ENCODE data around the gene SRSF8.

Gene SRSF8

DNA sequence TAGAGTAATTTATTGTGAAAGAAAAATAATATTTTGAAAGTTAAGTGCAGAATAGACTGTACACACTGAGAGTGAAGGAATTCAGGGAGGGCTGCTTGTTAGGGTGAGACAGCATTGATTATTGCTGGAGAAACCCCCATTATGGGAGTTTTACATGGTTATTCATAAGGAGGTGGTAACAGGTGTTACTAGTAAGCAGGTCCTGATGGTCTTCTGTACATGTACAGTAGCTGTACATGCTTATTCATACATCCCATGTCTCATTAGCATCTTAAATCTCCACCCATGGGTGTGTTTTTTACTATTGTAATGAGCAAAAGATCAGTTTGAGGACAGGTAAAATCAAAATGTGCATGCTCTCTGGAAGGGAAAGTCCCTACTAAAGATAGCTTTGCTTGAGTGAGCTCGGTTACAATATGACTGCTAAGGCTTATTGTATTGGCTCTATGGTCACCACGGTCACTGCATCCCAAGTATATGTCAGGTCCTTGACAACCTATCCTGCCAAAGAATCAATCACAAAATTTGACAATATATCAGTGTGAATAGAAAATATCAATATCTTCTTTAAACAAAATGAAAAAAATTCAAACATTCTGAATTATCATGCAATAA is 11.3 kb upstream of the SRSF8 start:
- no peaks in the 10 kb centered on the region for H3K36me3 Mint-ChIP-seq
- no peaks in the 10 kb centered on the region for H3K4me1 Mint-ChIP-seq (ENCODE audit: low read depth)
- H3K27me3 Mint-ChIP-seq: peaks cover 24% of the 10 kb centered on the region
- no peak overlapping the region for H3K27ac Mint-ChIP-seq
- no peak overlapping the region for H3K4me3 Mint-ChIP-seq
- H3K9me3 Mint-ChIP-seq (ENCODE audit: low read depth): no peaks in the 10 kb centered on the region

DNA sequence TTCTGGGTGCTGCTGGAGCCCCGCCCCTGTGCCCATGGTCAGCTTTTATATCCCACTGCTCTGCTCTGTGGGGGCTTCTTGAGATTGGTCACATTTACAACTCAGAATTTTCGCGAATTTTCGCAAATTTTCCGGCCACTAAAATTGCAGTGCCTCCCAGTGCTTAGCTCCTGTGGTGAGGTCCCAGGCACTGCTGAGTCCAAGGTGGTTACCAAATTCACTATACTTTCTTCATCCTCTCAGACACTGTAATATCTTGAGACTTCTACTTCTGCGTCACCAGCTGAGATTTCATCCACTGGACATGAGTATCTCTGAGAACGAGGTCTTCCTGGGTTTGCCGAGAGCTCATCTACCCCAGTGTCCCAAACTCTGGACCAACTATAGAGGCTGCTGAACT is 8.8 kb upstream of the SRSF8 start:
- Mint-ChIP-seq H3K27ac (no peak overlapping the region), H3K4me1 (ENCODE audit: low read depth) (no peaks in the 10 kb centered on the region), H3K4me3 (no peak overlapping the region), H3K9me3 (ENCODE audit: low read depth) (no peaks in the 10 kb centered on the region), H3K36me3 (no peaks in the 10 kb centered on the region), H3K27me3 (peaks cover 17% of the 10 kb centered on the region)

DNA sequence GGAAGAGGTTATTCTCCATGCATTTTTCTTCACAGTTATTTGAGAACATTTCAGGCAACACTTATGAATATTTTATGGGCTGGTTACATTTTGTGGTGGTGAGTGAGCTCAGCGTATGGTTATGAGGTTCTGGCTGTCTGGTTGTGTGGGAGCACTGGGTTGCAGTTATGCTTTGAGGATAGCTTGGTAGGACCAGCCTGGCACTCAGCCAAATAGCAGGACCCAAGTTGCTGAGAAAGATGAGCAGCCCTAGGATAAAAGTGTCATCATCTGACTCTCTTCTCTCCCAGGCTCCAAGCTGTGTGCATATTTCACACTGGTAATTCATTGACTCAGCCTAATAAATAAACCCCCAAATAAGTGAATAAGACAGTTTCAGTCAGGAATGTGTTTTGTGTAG is 8.1 kb upstream of the SRSF8 start:
- H3K36me3 Mint-ChIP-seq: no peaks in the 10 kb centered on the region
- H3K9me3 Mint-ChIP-seq (ENCODE audit: low read depth): no peaks in the 10 kb centered on the region
- H3K27ac Mint-ChIP-seq: no peak overlapping the region
- H3K4me3 Mint-ChIP-seq: no peak overlapping the region
- no peaks in the 10 kb centered on the region for H3K4me1 Mint-ChIP-seq (ENCODE audit: low read depth)
- peaks cover 12% of the 10 kb centered on the region for H3K27me3 Mint-ChIP-seq

DNA sequence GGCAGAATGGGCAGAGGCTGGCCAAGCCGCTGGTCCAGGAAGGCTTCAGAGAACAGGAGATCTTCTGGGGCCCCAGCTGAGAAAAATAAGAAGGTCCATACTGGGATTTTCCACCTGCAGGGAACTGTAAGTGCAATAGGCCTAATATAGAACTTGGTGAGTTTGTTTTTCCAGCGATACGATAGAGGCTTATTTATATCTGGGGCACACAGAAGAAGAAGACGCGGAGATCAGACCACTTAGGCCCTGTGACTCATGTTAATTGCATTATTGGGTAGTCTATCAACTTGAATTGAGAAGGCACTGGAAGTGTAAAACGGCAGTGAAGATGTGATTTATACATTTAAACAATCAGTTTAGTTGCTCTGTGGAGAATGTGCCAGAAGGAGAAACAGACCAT is 7.7 kb upstream of the SRSF8 start:
- no peak overlapping the region for H3K4me3 Mint-ChIP-seq
- H3K36me3 Mint-ChIP-seq: no peaks in the 10 kb centered on the region
- no peak overlapping the region for H3K27ac Mint-ChIP-seq
- H3K4me1 Mint-ChIP-seq (ENCODE audit: low read depth): no peaks in the 10 kb centered on the region
- no peaks in the 10 kb centered on the region for H3K9me3 Mint-ChIP-seq (ENCODE audit: low read depth)
- H3K27me3 Mint-ChIP-seq: peaks cover 8% of the 10 kb centered on the region

DNA sequence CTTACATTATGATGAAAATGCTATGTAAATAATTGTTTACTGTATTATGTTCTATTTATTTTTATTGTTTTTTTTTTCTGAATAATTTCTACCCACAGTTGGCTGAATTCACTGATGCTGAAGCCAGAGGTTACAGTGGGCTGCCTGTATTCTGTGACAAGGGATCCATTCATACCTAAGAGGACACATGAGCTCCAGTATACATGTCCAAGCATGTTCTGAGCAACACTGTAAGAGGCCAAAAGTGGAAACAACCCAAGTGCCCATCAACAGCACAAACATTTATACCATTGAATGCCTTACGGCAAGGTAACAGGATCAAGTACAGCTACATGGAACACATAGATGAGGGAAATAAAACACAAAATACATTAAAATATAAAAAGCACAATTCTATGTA is 1.4 kb upstream of the SRSF8 start:
- Mint-ChIP-seq H3K27me3 (no peaks in the 10 kb centered on the region), H3K9me3 (ENCODE audit: low read depth) (no peaks in the 10 kb centered on the region), H3K4me1 (ENCODE audit: low read depth) (peaks cover 13% of the 10 kb centered on the region), H3K27ac (no peak overlapping the region), H3K4me3 (no peak overlapping the region), H3K36me3 (peaks cover 2% of the 10 kb centered on the region)

DNA sequence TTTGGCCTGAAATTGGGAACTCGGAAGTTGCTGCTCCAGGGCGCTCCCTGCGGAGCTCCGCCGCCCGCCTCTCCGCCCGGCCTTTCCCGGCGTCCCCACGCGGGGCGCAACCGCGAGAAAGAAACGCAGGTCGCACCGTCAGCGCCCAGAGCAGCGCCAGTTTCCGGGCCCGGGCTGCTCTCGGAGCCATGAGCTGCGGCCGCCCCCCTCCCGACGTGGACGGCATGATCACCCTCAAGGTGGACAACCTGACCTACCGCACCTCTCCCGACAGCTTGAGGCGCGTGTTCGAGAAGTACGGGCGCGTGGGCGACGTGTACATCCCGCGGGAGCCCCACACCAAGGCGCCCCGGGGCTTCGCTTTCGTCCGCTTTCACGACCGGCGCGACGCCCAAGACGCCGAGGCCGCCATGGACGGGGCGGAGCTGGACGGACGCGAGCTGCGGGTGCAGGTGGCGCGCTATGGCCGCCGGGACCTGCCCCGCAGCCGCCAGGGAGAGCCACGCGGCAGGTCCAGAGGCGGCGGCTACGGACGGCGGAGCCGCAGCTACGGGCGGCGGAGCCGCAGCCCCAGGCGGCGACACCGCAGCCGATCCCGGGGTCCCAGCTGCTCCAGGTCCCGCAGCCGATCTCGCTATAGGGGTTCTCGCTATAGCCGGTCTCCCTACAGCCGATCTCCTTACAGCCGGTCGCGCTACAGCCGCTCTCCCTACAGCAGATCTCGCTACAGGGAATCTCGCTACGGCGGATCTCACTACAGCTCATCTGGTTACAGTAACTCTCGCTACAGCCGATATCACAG is 521 bp downstream of the SRSF8 start:
- Mint-ChIP-seq H3K36me3 (peaks cover 2% of the 10 kb centered on the region), H3K27me3 (no peaks in the 10 kb centered on the region), H3K9me3 (ENCODE audit: low read depth) (no peaks in the 10 kb centered on the region), H3K27ac (peak overlapping the region; percentile 98), H3K4me1 (ENCODE audit: low read depth) (peaks cover 27% of the 10 kb centered on the region), H3K4me3 (peak overlapping the region; percentile 98)

DNA sequence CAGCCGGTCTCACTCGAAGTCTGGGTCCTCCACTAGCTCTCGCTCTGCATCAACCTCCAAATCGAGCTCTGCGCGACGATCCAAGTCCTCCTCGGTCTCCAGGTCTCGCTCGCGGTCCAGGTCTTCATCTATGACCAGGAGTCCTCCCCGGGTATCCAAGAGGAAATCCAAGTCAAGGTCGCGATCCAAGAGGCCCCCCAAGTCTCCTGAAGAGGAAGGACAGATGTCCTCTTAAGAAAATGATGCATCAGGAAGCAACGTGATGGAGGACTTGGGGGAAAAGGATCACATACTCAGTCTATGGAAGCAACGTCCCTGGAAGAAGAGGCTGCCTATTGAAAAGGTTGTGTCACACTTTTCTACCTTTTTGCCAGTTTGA is 1.1 kb downstream of the SRSF8 start:
- H3K27me3 Mint-ChIP-seq: no peaks in the 10 kb centered on the region
- H3K4me1 Mint-ChIP-seq (ENCODE audit: low read depth): peaks cover 31% of the 10 kb centered on the region
- no peaks in the 10 kb centered on the region for H3K9me3 Mint-ChIP-seq (ENCODE audit: low read depth)
- H3K36me3 Mint-ChIP-seq: peaks cover 5% of the 10 kb centered on the region
- H3K4me3 Mint-ChIP-seq: peak overlapping the region; percentile 98
- H3K27ac Mint-ChIP-seq: peak overlapping the region; percentile 98

DNA sequence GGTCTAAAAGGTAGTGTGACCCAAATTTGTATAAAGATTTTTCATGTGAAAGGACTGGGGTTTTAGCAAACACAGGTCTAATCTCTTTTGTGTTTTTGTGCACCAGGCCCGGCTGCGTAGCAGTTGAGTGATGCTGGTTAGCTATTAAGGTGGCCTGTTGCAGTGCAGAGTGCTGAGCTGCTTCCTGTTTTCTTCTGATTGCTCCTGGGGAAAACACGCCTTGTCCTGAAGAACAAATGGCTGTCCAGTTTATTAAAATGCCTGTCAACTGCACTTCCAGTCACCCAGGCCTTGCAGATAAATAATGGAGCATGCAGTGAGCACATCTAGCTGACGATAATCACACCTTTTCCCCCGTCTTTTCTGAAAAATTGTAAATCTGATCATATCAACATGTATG is 1.8 kb downstream of the SRSF8 start:
- H3K36me3 Mint-ChIP-seq: peaks cover 9% of the 10 kb centered on the region
- peaks cover 34% of the 10 kb centered on the region for H3K4me1 Mint-ChIP-seq (ENCODE audit: low read depth)
- H3K9me3 Mint-ChIP-seq (ENCODE audit: low read depth): no peaks in the 10 kb centered on the region
- peak overlapping the region; percentile 98 for H3K27ac Mint-ChIP-seq
- H3K27me3 Mint-ChIP-seq: no peaks in the 10 kb centered on the region
- H3K4me3 Mint-ChIP-seq: peak overlapping the region; percentile 98

DNA sequence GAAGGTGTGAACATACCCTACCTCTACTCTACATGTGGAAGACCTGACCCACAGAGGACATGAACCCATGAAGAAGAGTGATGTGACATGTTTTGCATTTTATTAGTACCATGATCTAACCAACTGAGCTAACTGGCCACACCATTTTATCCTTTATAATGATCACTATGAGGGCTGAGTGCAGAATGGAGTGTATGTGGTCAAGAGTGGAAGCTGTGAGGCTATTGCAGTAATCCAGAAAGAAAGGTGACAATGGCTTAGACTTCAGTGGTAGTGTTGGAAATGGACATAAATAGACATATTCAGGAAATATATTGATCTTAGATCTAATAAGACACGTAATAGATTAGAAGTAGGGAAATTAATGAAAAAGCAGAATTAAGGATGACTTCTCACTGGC is 3.8 kb downstream of the SRSF8 start:
- Mint-ChIP-seq H3K27ac (no peak overlapping the region), H3K4me1 (ENCODE audit: low read depth) (peaks cover 34% of the 10 kb centered on the region), H3K4me3 (peak overlapping the region; percentile 48), H3K9me3 (ENCODE audit: low read depth) (no peaks in the 10 kb centered on the region), H3K27me3 (no peaks in the 10 kb centered on the region), H3K36me3 (peaks cover 9% of the 10 kb centered on the region)

DNA sequence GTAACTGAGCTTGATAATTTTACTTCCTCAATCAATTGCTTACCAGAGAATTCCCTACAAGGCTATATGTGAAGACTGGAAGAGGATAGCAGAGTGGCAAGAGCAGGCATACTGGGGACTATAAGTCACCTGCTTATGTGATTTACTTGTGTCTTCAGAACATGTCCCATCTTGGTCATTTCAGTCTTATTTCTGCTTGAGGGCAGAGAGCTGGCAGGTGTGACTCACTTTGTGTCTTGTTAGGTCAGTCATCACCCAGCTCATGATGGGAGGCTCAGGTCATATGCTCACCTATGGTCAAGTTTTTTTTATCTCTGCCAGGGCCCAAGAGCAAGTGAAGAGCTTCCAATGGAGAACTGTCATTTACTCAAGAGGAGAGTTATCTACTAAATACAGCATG is 6.2 kb downstream of the SRSF8 start:
- peak overlapping the region; percentile 61 for H3K27ac Mint-ChIP-seq

DNA sequence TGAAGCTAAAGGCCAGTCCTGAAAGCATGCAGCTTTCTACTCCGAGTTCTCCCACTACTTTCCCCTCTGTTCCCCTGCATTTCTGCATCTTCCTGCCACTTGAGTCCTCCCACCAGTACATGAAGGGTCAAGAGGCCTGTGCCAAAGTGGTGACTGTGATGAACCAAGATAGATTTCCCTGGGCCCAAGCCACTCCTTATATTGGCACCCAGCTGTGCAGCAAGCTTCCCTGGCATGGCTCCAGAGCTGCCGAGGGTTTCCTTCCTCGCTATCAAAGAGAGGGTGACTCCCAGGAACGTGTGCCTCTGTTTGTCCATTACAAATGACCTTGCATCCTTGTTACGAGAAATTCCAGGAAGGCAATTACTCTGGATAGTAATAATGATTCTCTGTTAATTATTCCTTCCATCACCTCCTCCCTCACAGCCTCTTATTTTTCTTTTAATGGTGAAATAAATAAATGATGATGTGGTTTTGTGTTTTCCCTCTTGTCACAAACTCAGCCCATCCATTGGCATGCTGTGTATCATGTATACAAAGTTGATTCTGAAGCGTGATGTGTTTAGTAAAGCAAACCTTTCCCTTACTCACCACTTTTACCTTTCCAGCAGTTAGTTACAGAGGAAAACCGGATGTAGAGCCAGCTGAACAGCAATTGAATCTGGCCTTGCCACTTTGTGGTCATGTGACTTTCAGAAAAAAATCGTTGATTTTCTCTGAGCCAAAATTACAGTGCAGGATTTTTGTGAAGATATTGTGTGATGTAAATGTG is 8.3 kb downstream of the SRSF8 start:
- peaks cover 22% of the 10 kb centered on the region for H3K4me1 Mint-ChIP-seq (ENCODE audit: low read depth)
- H3K27ac Mint-ChIP-seq: no peak overlapping the region
- H3K9me3 Mint-ChIP-seq (ENCODE audit: low read depth): no peaks in the 10 kb centered on the region
- H3K4me3 Mint-ChIP-seq: no peak overlapping the region
- H3K27me3 Mint-ChIP-seq: no peaks in the 10 kb centered on the region
- H3K36me3 Mint-ChIP-seq: peaks cover 7% of the 10 kb centered on the region

More for the DNA sequence above, 6.2 kb downstream of the SRSF8 start:
- Mint-ChIP-seq H3K9me3 (ENCODE audit: low read depth) (no peaks in the 10 kb centered on the region), H3K4me1 (ENCODE audit: low read depth) (peaks cover 28% of the 10 kb centered on the region), H3K27me3 (no peaks in the 10 kb centered on the region), H3K4me3 (no peak overlapping the region), H3K36me3 (peaks cover 9% of the 10 kb centered on the region)

DNA sequence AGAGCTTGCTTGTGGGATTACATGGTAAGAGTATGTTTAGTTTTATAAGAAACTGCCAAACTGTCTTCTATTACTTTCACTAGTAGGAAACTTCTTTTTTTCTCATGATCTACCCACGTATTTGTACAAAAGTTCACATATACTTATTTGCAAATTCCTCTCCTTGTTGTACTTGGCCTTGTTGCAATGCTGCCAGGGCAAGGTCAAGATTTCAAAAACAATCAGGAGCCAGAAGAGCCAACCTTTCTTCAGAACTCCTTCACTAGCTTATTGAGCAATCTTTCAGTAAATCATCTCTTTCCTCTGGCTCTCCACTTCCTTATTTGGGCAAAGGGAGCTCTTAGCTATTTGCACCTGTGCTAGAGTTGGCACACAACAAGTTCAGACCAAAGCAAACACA is 9.7 kb downstream of the SRSF8 start:
- H3K4me1 Mint-ChIP-seq (ENCODE audit: low read depth): peaks cover 10% of the 10 kb centered on the region
- no peaks in the 10 kb centered on the region for H3K27me3 Mint-ChIP-seq
- peaks cover 7% of the 10 kb centered on the region for H3K36me3 Mint-ChIP-seq
- H3K9me3 Mint-ChIP-seq (ENCODE audit: low read depth): no peaks in the 10 kb centered on the region
- no peak overlapping the region for H3K4me3 Mint-ChIP-seq
- H3K27ac Mint-ChIP-seq: no peak overlapping the region

DNA sequence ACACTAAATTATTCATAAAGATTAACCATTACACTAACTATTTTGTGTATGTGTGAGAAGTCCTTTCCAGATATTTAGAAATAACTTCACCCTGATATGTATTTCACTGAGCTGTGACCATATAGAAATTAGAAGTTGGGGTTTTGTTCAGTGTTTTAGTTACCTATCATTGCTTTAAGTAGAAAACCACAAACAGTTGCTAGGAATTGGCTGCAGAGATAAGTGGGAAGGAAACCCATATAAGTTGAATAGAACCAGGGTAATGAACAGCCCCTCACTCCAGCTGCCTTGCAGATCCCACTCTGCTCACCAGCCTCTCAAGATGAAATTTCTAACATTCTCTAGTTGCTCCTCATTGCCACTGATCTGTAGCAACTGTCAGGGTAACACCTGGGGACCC is 10.3 kb downstream of the SRSF8 start:
- Mint-ChIP-seq H3K36me3 (peaks cover 7% of the 10 kb centered on the region), H3K27me3 (no peaks in the 10 kb centered on the region), H3K9me3 (ENCODE audit: low read depth) (no peaks in the 10 kb centered on the region), H3K27ac (no peak overlapping the region), H3K4me1 (ENCODE audit: low read depth) (peaks cover 6% of the 10 kb centered on the region), H3K4me3 (no peak overlapping the region)

DNA sequence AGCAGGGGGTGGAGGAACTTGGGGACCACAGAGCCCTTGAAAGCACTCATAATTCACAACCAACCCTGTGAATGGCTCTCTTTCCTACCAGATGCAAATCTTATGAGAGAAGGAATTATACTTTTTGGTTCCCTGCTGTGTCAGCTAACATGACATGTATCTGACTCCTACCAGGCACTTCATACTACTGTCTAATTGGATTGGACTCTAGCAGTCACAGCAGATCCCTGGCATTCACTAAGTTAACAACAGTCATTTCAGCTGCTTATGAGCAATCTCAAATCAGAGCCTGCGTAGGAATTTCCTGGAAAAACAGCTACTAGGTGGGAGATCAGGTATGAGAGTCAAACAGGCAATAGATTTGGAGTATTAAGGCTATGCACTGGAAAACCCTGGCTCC is 11.8 kb downstream of the SRSF8 start:
- no peaks in the 10 kb centered on the region for H3K4me1 Mint-ChIP-seq (ENCODE audit: low read depth)
- no peaks in the 10 kb centered on the region for H3K9me3 Mint-ChIP-seq (ENCODE audit: low read depth)
- H3K4me3 Mint-ChIP-seq: no peak overlapping the region
- H3K36me3 Mint-ChIP-seq: no peaks in the 10 kb centered on the region
- no peak overlapping the region for H3K27ac Mint-ChIP-seq
- H3K27me3 Mint-ChIP-seq: no peaks in the 10 kb centered on the region

DNA sequence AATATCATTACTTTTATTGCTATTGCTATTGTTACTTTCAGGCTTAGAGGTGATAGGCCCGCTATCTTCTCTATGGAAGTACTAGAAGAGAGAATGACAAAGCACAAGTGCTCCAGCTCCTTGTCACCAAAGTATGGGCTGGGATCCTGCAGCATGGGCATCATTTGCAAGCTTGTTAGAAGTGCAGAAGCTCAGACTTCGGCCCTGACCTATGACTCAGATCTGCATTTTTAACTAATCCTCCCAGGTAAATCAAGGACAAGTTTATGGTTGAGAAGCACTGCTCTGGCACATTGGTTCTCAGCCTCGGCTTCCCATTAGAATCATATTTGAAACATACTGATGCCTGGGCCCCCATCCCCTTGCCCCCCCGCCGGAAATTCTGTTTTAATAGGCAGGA is 14.3 kb downstream of the SRSF8 start:
- no peaks in the 10 kb centered on the region for H3K36me3 Mint-ChIP-seq
- no peaks in the 10 kb centered on the region for H3K9me3 Mint-ChIP-seq (ENCODE audit: low read depth)
- H3K4me3 Mint-ChIP-seq: no peak overlapping the region
- no peak overlapping the region for H3K27ac Mint-ChIP-seq
- H3K27me3 Mint-ChIP-seq: no peaks in the 10 kb centered on the region
- H3K4me1 Mint-ChIP-seq (ENCODE audit: low read depth): peaks cover 13% of the 10 kb centered on the region

Data from activated naive CD8-positive, alpha-beta T cell (primary cell).